Mesenchymal stem cell (in vitro differentiated cells and primary cell): ENCODE results near the gene EVA1B.

Experiments
- DNase-seq: peaks from one replicate; pipeline ENCODE4 v3.0.0-alpha.2; 2013
- H2AFZ ChIP-seq: one replicate; pipeline ENCODE4 v1.6.1; 2013; ENCODE audit warnings: low read depth, mild to moderate bottlenecking, control low read depth, inconsistent platforms, low read length, moderate library complexity
- H2AK5ac ChIP-seq: 2 replicates; pipeline ENCODE4 v1.6.1; 2013; ENCODE audit warnings: low read length, moderate library complexity, mild to moderate bottlenecking, inconsistent platforms; ENCODE audit not compliant: severe bottlenecking
- H2BK120ac ChIP-seq: one replicate; pipeline ENCODE4 v1.6.1; 2013; ENCODE audit warnings: low read depth, mild to moderate bottlenecking, inconsistent platforms, low read length, moderate library complexity
- H2BK12ac ChIP-seq, 2 experiments: one replicate each; pipeline ENCODE4 v1.6.1; 2013; ENCODE audit warnings: inconsistent platforms in 2 of 2, low read length in 2 of 2, mild to moderate bottlenecking in 2 of 2, moderate library complexity in 2 of 2, control low read depth in 1 of 2
- H2BK15ac ChIP-seq: one replicate; pipeline ENCODE4 v1.6.1; 2013; ENCODE audit warnings: mild to moderate bottlenecking, low read depth, inconsistent platforms; ENCODE audit not compliant: poor library complexity, severe bottlenecking
- H2BK5ac ChIP-seq: 2 replicates; pipeline ENCODE4 v1.6.1; 2013; ENCODE audit warnings: low read depth, mild to moderate bottlenecking, low read length, control low read depth, inconsistent platforms; ENCODE audit not compliant: poor library complexity, severe bottlenecking
- H3K14ac ChIP-seq, 2 experiments: one replicate each; pipeline ENCODE4 v1.6.1; 2013; ENCODE audit warnings: inconsistent platforms in 2 of 2, low read length in 2 of 2, control low read depth in 1 of 2, mild to moderate bottlenecking in 1 of 2, moderate library complexity in 1 of 2
- H3K18ac ChIP-seq, 2 experiments: one replicate each; pipeline ENCODE4 v1.6.1; 2013; ENCODE audit warnings: inconsistent platforms in 2 of 2, low read length in 2 of 2, control low read depth in 1 of 2, low read depth in 1 of 2, mild to moderate bottlenecking in 1 of 2
- H3K23ac ChIP-seq, 2 experiments: one replicate each; pipeline ENCODE4 v1.6.1; 2013; ENCODE audit warnings: inconsistent platforms in 2 of 2, low read length in 2 of 2, mild to moderate bottlenecking in 2 of 2, moderate library complexity in 2 of 2, control low read depth in 1 of 2
- H3K27ac ChIP-seq: 2 replicates; pipeline ENCODE4 v1.5.1; 2013; ENCODE audit warnings: mild to moderate bottlenecking, moderate library complexity, low read length, control low read depth, inconsistent platforms; ENCODE audit not compliant: poor library complexity, severe bottlenecking
- H3K27me3 ChIP-seq, 2 experiments: 2 replicates each; pipeline versions ENCODE4 v1.6.1 to v1.7.0; 2013; ENCODE audit warnings: low read length in 2 of 2, mild to moderate bottlenecking in 2 of 2, moderate library complexity in 2 of 2, control low read depth in 1 of 2, inconsistent platforms in 1 of 2; ENCODE audit not compliant: control insufficient read depth in 1 of 2, insufficient read depth in 1 of 2
- H3K36me3 ChIP-seq, 2 experiments: 2 replicates each; pipeline versions ENCODE4 v1.6.1 to v1.7.0; 2013; ENCODE audit warnings: low read length in 2 of 2, control low read depth in 1 of 2, inconsistent platforms in 1 of 2, low read depth in 1 of 2, mild to moderate bottlenecking in 1 of 2; ENCODE audit not compliant: insufficient read depth in 2 of 2, control insufficient read depth in 1 of 2
- H3K4ac ChIP-seq, 2 experiments: one replicate each; pipeline ENCODE4 v1.6.1; 2013; ENCODE audit warnings: inconsistent platforms in 2 of 2, low read length in 2 of 2, mild to moderate bottlenecking in 2 of 2, moderate library complexity in 2 of 2, control low read depth in 1 of 2, low read depth in 1 of 2
- H3K4me1 ChIP-seq: 2 replicates; pipeline ENCODE4 v1.6.1; 2013; ENCODE audit warnings: low read depth, low read length, control low read depth; ENCODE audit not compliant: control insufficient read depth, insufficient read depth
- H3K4me2 ChIP-seq: 2 replicates; pipeline ENCODE4 v1.6.1; 2013; ENCODE audit warnings: low read length, mild to moderate bottlenecking, inconsistent platforms; ENCODE audit not compliant: poor library complexity, severe bottlenecking
- H3K4me3 ChIP-seq, 2 experiments: 2 replicates each; pipeline versions ENCODE4 v1.5.1 to v1.7.0; 2013; ENCODE audit warnings: low read length in 2 of 2, mild to moderate bottlenecking in 2 of 2, control low read depth in 1 of 2, low read depth in 1 of 2; ENCODE audit not compliant: insufficient read depth in 1 of 2
- H3K79me1 ChIP-seq: replicated peaks from 2 replicates; pipeline ENCODE4 v1.6.1; 2013; ENCODE audit warnings: mild to moderate bottlenecking, control low read depth, low read length, inconsistent platforms; ENCODE audit not compliant: poor library complexity, severe bottlenecking
- H3K9ac ChIP-seq: 2 replicates; pipeline ENCODE4 v1.7.0; 2013; ENCODE audit warnings: mild to moderate bottlenecking, low read length, moderate library complexity
- H3K9me3 ChIP-seq: 2 replicates; pipeline ENCODE4 v1.7.0; 2013; ENCODE audit warnings: mild to moderate bottlenecking, low read length; ENCODE audit not compliant: control insufficient read depth
- H4K8ac ChIP-seq: one replicate; pipeline ENCODE4 v1.6.1; 2013; ENCODE audit warnings: inconsistent platforms, mild to moderate bottlenecking, low read length, moderate library complexity
- H4K91ac ChIP-seq: one replicate; pipeline ENCODE4 v1.6.1; 2013; ENCODE audit warnings: mild to moderate bottlenecking, low read length, inconsistent platforms
- WGBS: methylation state at CpG from one replicate; pipeline ENCODE4 v1.1.7; 2013; ENCODE audit warnings: mixed read lengths; 5-methylcytosine and 5-hydroxymethylcytosine counted together

EVA1B gene

DNA sequence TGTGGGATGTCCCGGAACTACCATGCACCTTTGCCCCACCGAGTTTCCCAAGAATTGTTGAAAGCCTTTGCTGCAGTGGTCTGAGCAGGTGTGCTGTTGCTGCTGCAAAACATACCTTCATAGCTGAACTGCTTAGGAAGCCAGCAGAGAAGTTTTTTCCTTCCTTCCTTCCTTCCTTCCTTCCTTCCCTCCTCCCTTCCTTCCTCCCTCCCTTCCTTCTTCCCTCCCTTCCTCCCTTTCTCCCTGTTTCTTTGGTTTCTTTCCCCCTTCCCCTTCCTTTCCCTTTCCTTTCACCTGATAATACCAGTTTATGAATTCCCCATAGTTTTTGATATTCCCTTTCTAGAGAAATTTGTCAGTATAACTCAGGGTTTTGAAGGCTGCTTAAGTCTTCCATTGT, 28.1 kb downstream of the EVA1B start:
- Histone ChIP-seq H3K23ac (no peak overlapping the region), H3K79me1 (peaks cover 26% of the 10 kb centered on the region), H3K36me3 (peaks cover 41 to 88% of the 10 kb centered on the region in 2 experiments), H3K9ac (no peak overlapping the region), H3K4ac (no peak overlapping the region), H3K27ac (no peak overlapping the region), H4K91ac (no peak overlapping the region), H4K8ac (no peak overlapping the region), H2BK15ac (no peak overlapping the region), H2BK12ac (no peak overlapping the region), H3K4me3 (no peak overlapping the region), H2AK5ac (no peak overlapping the region), H3K4me1 (peaks cover 4% of the 10 kb centered on the region), H3K14ac (no peak overlapping the region), H3K9me3 (no peaks in the 10 kb centered on the region), H2AFZ (no peak overlapping the region), H2BK5ac (no peak overlapping the region), H3K18ac (no peak overlapping the region), H2BK120ac (no peak overlapping the region), H3K27me3 (no peaks in the 10 kb centered on the region), H3K4me2 (no peak overlapping the region)
- no peak for DNase-seq
- 98% methylated on average over 2 of the region's 2 CpGs for WGBS

DNA sequence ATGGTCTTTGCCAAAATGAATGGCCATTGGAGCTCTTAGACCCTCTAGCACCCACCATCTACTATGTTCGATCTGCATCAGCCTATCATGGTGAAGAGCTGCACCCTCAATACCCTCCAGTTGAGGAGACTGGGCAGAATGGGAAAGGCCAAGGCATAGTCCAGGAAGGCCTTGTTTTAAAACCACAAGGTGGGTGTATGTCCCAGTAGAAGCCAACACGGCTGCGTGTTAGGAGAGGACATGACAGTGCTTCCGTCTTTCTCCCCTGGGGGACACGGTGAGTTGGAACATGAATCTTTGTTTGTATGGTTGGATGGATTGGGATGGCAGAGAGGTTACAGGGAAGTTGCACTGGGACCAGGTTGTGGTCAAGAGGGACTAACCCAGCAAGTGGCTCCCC, 35.9 kb downstream of the EVA1B start:
- Histone ChIP-seq H2BK120ac (no peak overlapping the region), H3K79me1 (peaks cover 22% of the 10 kb centered on the region), H3K9ac (peak overlapping the region; percentile 85), H3K18ac (no peak overlapping the region), H3K4me1 (peaks cover 5% of the 10 kb centered on the region), H2AK5ac (no peak overlapping the region), H3K4me2 (no peak overlapping the region), H4K91ac (no peak overlapping the region), H3K27me3 (no peaks in the 10 kb centered on the region), H2AFZ (no peak overlapping the region), H3K4me3 (no peak overlapping the region), H2BK5ac (no peak overlapping the region), H3K4ac (no peak overlapping the region), H3K36me3 (peaks cover 38 to 95% of the 10 kb centered on the region in 2 experiments), H3K9me3 (no peaks in the 10 kb centered on the region), H3K14ac (no peak overlapping the region), H3K27ac (no peak overlapping the region), H4K8ac (no peak overlapping the region), H2BK15ac (no peak overlapping the region), H2BK12ac (no peak overlapping the region), H3K23ac (no peak overlapping the region)
- DNase-seq, result no peak
- 98% methylated on average over 5 of the region's 5 CpGs for WGBS

DNA sequence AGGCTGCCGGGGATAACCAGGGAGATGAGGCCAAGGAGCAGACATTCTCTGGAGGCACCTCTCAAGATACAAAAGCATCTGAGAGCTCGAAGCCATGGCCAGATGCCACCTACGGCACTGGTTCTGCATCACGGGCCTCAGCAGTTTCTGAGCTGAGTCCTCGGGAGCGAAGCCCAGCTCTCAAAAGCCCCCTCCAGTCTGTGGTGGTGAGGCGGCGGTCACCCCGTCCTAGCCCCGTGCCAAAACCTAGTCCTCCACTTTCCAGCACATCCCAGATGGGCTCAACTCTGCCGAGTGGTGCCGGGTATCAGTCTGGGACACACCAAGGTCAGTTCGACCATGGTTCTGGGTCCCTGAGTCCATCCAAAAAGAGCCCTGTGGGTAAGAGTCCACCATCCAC, 36.6 kb downstream of the EVA1B start:
- Histone ChIP-seq H2BK5ac (no peak overlapping the region), H2BK12ac (no peak overlapping the region), H2BK15ac (no peak overlapping the region), H4K91ac (no peak overlapping the region), H2AK5ac (no peak overlapping the region), H3K27ac (no peak overlapping the region), H2AFZ (no peak overlapping the region), H2BK120ac (no peak overlapping the region), H3K14ac (no peak overlapping the region), H3K4me1 (peaks cover 5% of the 10 kb centered on the region), H3K27me3 (no peaks in the 10 kb centered on the region), H3K36me3 (peaks cover 34 to 91% of the 10 kb centered on the region in 2 experiments), H3K23ac (no peak overlapping the region), H4K8ac (no peak overlapping the region), H3K4ac (no peak overlapping the region), H3K18ac (no peak overlapping the region), H3K9me3 (no peaks in the 10 kb centered on the region), H3K79me1 (peaks cover 21% of the 10 kb centered on the region), H3K4me2 (no peak overlapping the region), H3K4me3 (no peak overlapping the region), H3K9ac (peak overlapping the region; percentile 85)
- WGBS, result 96% methylated on average over 13 of the region's 13 CpGs
- DNase-seq, result no peak

DNA sequence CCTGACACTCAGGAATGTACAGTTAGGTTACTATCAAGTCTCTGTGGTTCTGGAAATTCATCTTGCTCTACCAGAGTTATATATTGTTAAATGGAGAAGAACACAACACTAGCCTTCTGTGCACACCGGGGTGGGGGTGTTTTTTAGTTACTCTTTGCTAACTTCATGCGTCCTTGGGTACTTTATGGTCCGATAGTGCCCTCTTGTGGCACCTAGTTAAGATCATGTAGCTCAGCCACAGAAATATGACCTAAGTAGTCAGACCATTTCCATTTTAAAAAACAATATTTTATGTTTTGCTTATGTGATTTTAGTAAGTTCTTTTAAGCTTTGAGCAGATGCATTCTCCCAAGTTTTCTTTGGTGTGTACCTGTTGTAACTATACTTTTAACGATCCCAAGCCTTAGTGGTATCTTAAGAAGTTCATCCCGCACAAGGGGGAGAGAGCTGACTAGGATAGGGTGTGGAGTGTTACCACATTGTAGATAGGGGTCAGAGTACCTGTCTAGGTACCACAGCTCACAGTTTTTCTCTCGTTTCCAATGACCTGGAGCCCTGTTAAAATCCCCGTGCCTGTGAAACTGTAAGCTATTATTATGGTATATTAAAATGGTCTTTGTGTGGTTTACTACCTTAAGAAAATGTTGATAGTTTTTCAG, 37.9 kb downstream of the EVA1B start:
- no peak overlapping the region for H3K4me2 ChIP-seq
- 82% methylated on average over 5 of the region's 7 CpGs for WGBS
- H3K4ac ChIP-seq, result no peak overlapping the region
- H2BK5ac ChIP-seq, result no peak overlapping the region
- H3K4me3 ChIP-seq, result peak overlapping the region in 1 of 2 experiments; percentile 57
- no peak overlapping the region for H3K14ac ChIP-seq
- H3K27ac ChIP-seq, result no peak overlapping the region
- no peak overlapping the region for H2AFZ ChIP-seq
- no peak overlapping the region for H3K18ac ChIP-seq
- H4K8ac ChIP-seq, result no peak overlapping the region
- no peak overlapping the region for H2BK120ac ChIP-seq
- no peak overlapping the region for H2BK12ac ChIP-seq
- no peak overlapping the region for H2BK15ac ChIP-seq
- peaks cover 3% of the 10 kb centered on the region for H3K4me1 ChIP-seq
- H3K27me3 ChIP-seq, result no peaks in the 10 kb centered on the region
- H3K9me3 ChIP-seq, result no peaks in the 10 kb centered on the region
- H3K79me1 ChIP-seq, result peaks cover 14% of the 10 kb centered on the region
- no peak overlapping the region for H4K91ac ChIP-seq
- peaks cover 26 to 78% of the 10 kb centered on the region in 2 experiments for H3K36me3 ChIP-seq
- H2AK5ac ChIP-seq, result no peak overlapping the region
- peak; percentile 89 for DNase-seq
- H3K23ac ChIP-seq, result no peak overlapping the region
- peak overlapping the region; percentile 85 for H3K9ac ChIP-seq
